Measurements from ENCODE around the gene GRIN3B. TPM values are rescaled to one million over a fixed set of nuclear protein-coding genes. Genes with fewer than 3 reads are reported as not detected.
A peak's percentile ranks its signal among the peaks of the same experiment; 100 is the strongest.

The GRIN3B gene
- total and polyA plus RNA-seq, 9 of the 15 experiments (the other 6 are each of a cell fraction or from before 2014, with no cell fraction given): 0.06 to 0.95 (median 0.19) TPM; not detected in 6

GRCh38 chr19:1008268-1009040 is 8.2 kb downstream of the GRIN3B start (continued):
- no peak for TF ChIP-seq ZNF134 (CRISPR knock-in tag; conservative IDR thresholded peaks at IDR 0.05)

GRCh38 chr19:1009041-1009980 is 9.1 kb downstream of the GRIN3B start:
- Histone ChIP-seq H4K20me1 (replicated peaks; ENCODE audit: control insufficient read depth, insufficient read depth, low read length) (no peaks in the 10 kb centered on the region), H3K9me3 (replicated peaks; ENCODE audit: control insufficient read depth, insufficient read depth, low read depth, low read length) (no peaks in the 10 kb centered on the region), H3K36me3 (ENCODE audit: control insufficient read depth, insufficient read depth, low read length) (peaks cover 52% of the 10 kb centered on the region; the same call in 2 of the 3 replicates), H3K4me2 (ENCODE audit: insufficient read depth, low read length) (no peak overlapping the region), H3K4me1 (replicated peaks in 1 of 2; ENCODE audit: control insufficient read depth in 2 of 2, insufficient read depth in 2 of 2, low read length in 2 of 2) (peaks cover 0 to 78% of the 10 kb centered on the region in 2 experiments; a peak in 2 of 5 replicates), H3K4me3 (no peak overlapping the region), H3K27me3 (ENCODE audit: control insufficient read depth in 2 of 2, insufficient read depth in 2 of 2, low read length in 2 of 2) (no peaks in the 10 kb centered on the region), H3K27ac (ENCODE audit: extremely low read depth, low read depth, low read length) (no peak overlapping the region), H3K9ac (ENCODE audit: insufficient read depth in 1 of 2, low read depth in 2 of 2, low read length in 2 of 2) (no peak overlapping the region), H3K79me2 (ENCODE audit: control insufficient read depth, insufficient read depth, low read length) (peaks cover 12% of the 10 kb centered on the region; the same call in 2 of the 3 replicates), H3K9me1 (ENCODE audit: control insufficient read depth, insufficient read depth, low read length) (no peaks in the 10 kb centered on the region), H2AFZ (ENCODE audit: low read depth, low read length) (no peak overlapping the region)
- no TSS peak for BruUV-seq (replicated peaks)
- in situ Hi-C loops (cut with MboI): no loop called here
- ChIA-PET POLR2A (interaction anchor here (1.7 kb wide), 1 partner anchor 10 kb away, joined by 7 read pairs; no protein-coding TSS in a partner anchor), CTCF (ENCODE audit: low intra/inter-chr PET ratio) (no interaction called here)
- ATAC-seq: peak; percentile 10
- FAIRE-seq: no peak
- 94% methylated on average over 23 of the region's 92 CpGs for whole genome bisulfite sequencing (ENCODE audit: insufficient coverage, low coverage, missing lambda C conversion rate)
- intact Hi-C loops (cut with micrococcal nuclease): no loop called here
- TF ChIP-seq RBFOX2 (IDR thresholded peaks at IDR 0.05; ENCODE audit: low read depth, low read length) (peak; percentile 12; the same call in 1 of the 2 replicates), HDAC8 (tag; IDR thresholded peaks at IDR 0.05) (no peak), POLR2A (conservative IDR thresholded peaks at IDR 0.05) (peak; percentile 35; the same call in 1 of the 2 replicates), ATF7 (IDR thresholded peaks at IDR 0.05) (no peak), CCNT2 (IDR thresholded peaks at IDR 0.05; ENCODE audit: borderline replicate concordance, extremely low read depth, insufficient read length, low read depth, low read length) (peak; percentile 1), ZKSCAN1 (IDR thresholded peaks at IDR 0.05; ENCODE audit: low read depth, low read length) (no peak), HMGN3 (IDR thresholded peaks at IDR 0.05; ENCODE audit: borderline replicate concordance, extremely low read depth, insufficient read length, low read depth, low read length) (peak; percentile 9)
- TF ChIP-seq, protein P1, sequence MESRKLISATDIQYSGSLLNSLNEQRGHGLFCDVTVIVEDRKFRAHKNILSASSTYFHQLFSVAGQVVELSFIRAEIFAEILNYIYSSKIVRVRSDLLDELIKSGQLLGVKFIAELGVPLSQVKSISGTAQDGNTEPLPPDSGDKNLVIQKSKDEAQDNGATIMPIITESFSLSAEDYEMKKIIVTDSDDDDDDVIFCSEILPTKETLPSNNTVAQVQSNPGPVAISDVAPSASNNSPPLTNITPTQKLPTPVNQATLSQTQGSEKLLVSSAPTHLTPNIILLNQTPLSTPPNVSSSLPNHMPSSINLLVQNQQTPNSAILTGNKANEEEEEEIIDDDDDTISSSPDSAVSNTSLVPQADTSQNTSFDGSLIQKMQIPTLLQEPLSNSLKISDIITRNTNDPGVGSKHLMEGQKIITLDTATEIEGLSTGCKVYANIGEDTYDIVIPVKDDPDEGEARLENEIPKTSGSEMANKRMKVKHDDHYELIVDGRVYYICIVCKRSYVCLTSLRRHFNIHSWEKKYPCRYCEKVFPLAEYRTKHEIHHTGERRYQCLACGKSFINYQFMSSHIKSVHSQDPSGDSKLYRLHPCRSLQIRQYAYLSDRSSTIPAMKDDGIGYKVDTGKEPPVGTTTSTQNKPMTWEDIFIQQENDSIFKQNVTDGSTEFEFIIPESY (CRISPR knock-in tag; IDR thresholded peaks at IDR 0.05): peak; percentile 89
- DNase-seq (ENCODE audit: extremely low read depth in 1 of 4, low spot score in 3 of 4): no peak

All from K562 (cell line).